GM19467 (cell line): ENCODE results near the gene KCNH5.
"Not testable (repeated sequence)": the region's sequence is repeated elsewhere in the genome, so short reads cannot be mapped to it uniquely, and the experiment has no call there.

Experiments used
- ATAC-seq: cut with Tn5 transposase; IDR thresholded peaks from one replicate; pipeline ENCODE4 v1.9.1; 2021; ENCODE audit warnings: mild to moderate bottlenecking, moderate library complexity; ENCODE audit not compliant: unreplicated experiment

KCNH5 gene

GRCh38 chr14:62886461-62886860 is 158.8 kb downstream of the KCNH5 start:
- no peak for ATAC-seq

- ATAC-seq = no peak
These were observed 159.8 kb downstream of the KCNH5 start for GRCh38 chr14:62885451-62885850.

- no peak for ATAC-seq
These were observed 162.3 kb downstream of the KCNH5 start for GRCh38 chr14:62882967-62883366.

- no peak for ATAC-seq
These were observed 178.9 kb downstream of the KCNH5 start for GRCh38 chr14:62866376-62866775.

- no peak for ATAC-seq
These were observed 180.7 kb downstream of the KCNH5 start for GRCh38 chr14:62864588-62864987.

GRCh38 chr14:62858011-62858410 is 187.2 kb downstream of the KCNH5 start:
- not testable (repeated sequence) for ATAC-seq

- no peak for ATAC-seq
These were observed 190.3 kb downstream of the KCNH5 start for GRCh38 chr14:62854951-62855350.

GRCh38 chr14:62847168-62847567 is 198.1 kb downstream of the KCNH5 start:
- ATAC-seq = no peak

- no peak for ATAC-seq
These were observed 200.7 kb downstream of the KCNH5 start for GRCh38 chr14:62844546-62844945.

- ATAC-seq = no peak
These were observed 221.2 kb downstream of the KCNH5 start for GRCh38 chr14:62824086-62824485.

- no peak for ATAC-seq
These were observed 225.3 kb downstream of the KCNH5 start for GRCh38 chr14:62819931-62820330.

- no peak for ATAC-seq
These were observed 237.6 kb downstream of the KCNH5 start for GRCh38 chr14:62807636-62808035.

- ATAC-seq = no peak
These were observed 244.7 kb downstream of the KCNH5 start for GRCh38 chr14:62800577-62800976.

GRCh38 chr14:62796431-62796830 is 248.8 kb downstream of the KCNH5 start:
- no peak for ATAC-seq

- ATAC-seq = no peak
These were observed 252.7 kb downstream of the KCNH5 start for GRCh38 chr14:62792578-62792977.

GRCh38 chr14:62781328-62781727 is 263.9 kb downstream of the KCNH5 start:
- ATAC-seq = not testable (repeated sequence)

GRCh38 chr14:62778852-62779251 is 266.4 kb downstream of the KCNH5 start:
- no peak for ATAC-seq

- no peak for ATAC-seq
These were observed 266.9 kb downstream of the KCNH5 start for GRCh38 chr14:62778310-62778709.

GRCh38 chr14:62777510-62777909 is 267.7 kb downstream of the KCNH5 start:
- no peak for ATAC-seq

- no peak for ATAC-seq
These were observed 269.0 kb downstream of the KCNH5 start for GRCh38 chr14:62776300-62776699.

- ATAC-seq = no peak
These were observed 276.5 kb downstream of the KCNH5 start for GRCh38 chr14:62768753-62769152.

- no peak for ATAC-seq
These were observed 281.3 kb downstream of the KCNH5 start for GRCh38 chr14:62763951-62764350.

- ATAC-seq = no peak
These were observed 285.5 kb downstream of the KCNH5 start for GRCh38 chr14:62759796-62760195.

GRCh38 chr14:62746881-62747280 is 298.4 kb downstream of the KCNH5 start:
- ATAC-seq = not testable (repeated sequence)
